BJ (cell line): ENCODE results near the gene AHRR. TPM values are rescaled to one million over a fixed set of nuclear protein-coding genes. Genes with fewer than 3 reads are reported as not detected.

Source experiments
- CTCF ChIA-PET: fragments of 350-600 bp; formaldehyde crosslinking; extraction: SDS; loops from one replicate; lab custom pipeline; 2021; ENCODE audit warnings: antibody characterized with exemption, inconsistent platforms; lab: Yijun Ruan, JAX
- POLR2A ChIA-PET: fragments of 300-600 bp; sonication (Branson Sonifier 250); formaldehyde crosslinking; extraction: SDS; loops from one replicate; lab custom pipeline; 2021; ENCODE audit warnings: antibody characterized with exemption; lab: Charles Lee
- DNase-seq: peaks from one replicate; pipeline ENCODE4 v3.0.0-alpha.2; 2011; ENCODE audit warnings: low read depth
- H3K27me3 ChIP-seq: 2 replicates; pipeline ENCODE4 v1.6.0; 2011; ENCODE audit warnings: low read length; ENCODE audit not compliant: control insufficient read depth, insufficient read depth
- H3K36me3 ChIP-seq: 2 replicates; pipeline ENCODE4 v1.5.1; 2011; ENCODE audit warnings: low read length; ENCODE audit not compliant: control insufficient read depth, insufficient read depth
- H3K4me3 ChIP-seq: 2 replicates; pipeline ENCODE4 v1.5.1; 2011; ENCODE audit warnings: low read depth, mild to moderate bottlenecking, control low read depth, low read length
- polyA plus RNA-seq: library from polyadenylated mRNA; depleted of rRNA; stranded (reverse); fragments of >200 nt; gene quantifications from 2 replicates; pipeline ENCODE4 v1.2.3, GENCODE V29; 2011
- TF ChIP-seq, protein P1 (sequence below): IDR thresholded peaks from 2 replicates; pipeline ENCODE4 v1.5.1; 2011; ENCODE audit warnings: low read depth, mild to moderate bottlenecking, control low read depth, inconsistent platforms, low read length, moderate library complexity; ENCODE audit not compliant: insufficient read depth

The AHRR gene
- polyA plus RNA-seq, 1 experiment = 36.4 TPM

GRCh38 chr5:478982-479535 is 157.5 kb downstream of the AHRR start:
- Histone ChIP-seq H3K27me3 (no peaks in the 10 kb centered on the region), H3K36me3 (no peaks in the 10 kb centered on the region), H3K4me3 (no peak overlapping the region)
- TF ChIP-seq, protein P1, sequence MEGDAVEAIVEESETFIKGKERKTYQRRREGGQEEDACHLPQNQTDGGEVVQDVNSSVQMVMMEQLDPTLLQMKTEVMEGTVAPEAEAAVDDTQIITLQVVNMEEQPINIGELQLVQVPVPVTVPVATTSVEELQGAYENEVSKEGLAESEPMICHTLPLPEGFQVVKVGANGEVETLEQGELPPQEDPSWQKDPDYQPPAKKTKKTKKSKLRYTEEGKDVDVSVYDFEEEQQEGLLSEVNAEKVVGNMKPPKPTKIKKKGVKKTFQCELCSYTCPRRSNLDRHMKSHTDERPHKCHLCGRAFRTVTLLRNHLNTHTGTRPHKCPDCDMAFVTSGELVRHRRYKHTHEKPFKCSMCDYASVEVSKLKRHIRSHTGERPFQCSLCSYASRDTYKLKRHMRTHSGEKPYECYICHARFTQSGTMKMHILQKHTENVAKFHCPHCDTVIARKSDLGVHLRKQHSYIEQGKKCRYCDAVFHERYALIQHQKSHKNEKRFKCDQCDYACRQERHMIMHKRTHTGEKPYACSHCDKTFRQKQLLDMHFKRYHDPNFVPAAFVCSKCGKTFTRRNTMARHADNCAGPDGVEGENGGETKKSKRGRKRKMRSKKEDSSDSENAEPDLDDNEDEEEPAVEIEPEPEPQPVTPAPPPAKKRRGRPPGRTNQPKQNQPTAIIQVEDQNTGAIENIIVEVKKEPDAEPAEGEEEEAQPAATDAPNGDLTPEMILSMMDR = no peak
- ChIA-PET CTCF (no interaction called here), POLR2A (no interaction called here)
- DNase-seq = no peak

DNA sequence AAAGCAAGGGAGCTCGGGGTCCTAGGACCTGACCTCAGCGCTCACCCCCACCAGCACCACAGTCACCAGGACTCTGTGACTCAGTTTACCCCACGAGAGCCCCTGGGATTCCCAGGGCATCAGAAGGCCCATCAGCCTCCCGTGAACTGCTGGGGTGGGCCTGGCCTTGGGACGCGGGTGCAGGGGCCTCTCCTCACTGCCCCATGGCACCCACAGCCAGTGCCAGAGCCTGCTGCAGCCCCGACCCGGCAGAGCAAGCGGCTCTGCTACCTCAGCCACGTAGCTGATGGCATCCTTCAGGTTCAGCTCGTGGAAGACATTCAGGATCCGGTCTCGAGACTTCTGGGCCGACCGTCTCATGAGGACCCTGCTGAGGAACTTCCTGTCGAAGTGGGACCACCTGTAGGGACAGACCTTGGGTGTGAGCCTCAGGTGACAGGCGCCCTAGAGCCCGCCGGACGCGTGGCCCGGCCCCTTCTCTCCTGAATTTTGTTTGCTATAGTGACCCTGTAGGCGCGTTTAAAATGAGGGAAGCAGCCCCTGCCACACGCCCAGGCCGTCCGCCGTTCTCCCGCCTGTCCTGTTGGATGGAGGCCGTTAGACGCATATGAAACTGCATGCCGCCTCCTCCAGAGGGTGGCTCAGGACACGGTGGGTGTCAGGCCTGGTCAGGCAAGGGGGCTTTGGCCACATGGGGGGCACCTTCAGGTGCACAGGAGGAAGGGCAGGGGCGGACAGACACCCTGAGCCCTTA is 158.2 kb downstream of the AHRR start:
- ChIA-PET CTCF (no interaction called here), POLR2A (no interaction called here)
- Histone ChIP-seq H3K4me3 (no peak overlapping the region), H3K27me3 (no peaks in the 10 kb centered on the region), H3K36me3 (no peaks in the 10 kb centered on the region)
- no peak for DNase-seq
- TF ChIP-seq, protein P1 = no peak

DNA sequence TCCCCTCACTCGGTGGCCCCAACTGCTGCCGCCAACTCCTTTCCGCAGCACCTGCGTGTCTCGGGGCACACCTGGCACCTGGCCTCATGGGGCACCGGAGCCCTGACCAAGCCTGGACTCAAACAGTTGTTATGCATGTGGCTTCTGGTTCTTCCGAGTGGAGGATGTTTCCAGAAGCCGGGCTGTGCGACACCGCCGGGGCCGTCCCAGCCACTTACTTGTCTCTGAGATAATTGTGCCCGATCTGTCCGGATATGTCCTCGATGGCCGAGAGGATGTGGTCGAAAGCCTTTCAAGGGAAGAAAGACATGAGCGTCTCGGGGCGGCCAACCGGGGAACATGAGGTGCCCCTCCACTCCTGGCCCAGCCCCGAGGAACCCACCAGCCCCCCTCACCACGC is 159.8 kb downstream of the AHRR start:
- CTCF ChIA-PET = no interaction called here
- TF ChIP-seq, protein P1 = no peak
- POLR2A ChIA-PET = no interaction called here
- no peaks in the 10 kb centered on the region for H3K27me3 ChIP-seq
- H3K4me3 ChIP-seq = no peak overlapping the region
- no peak for DNase-seq
- H3K36me3 ChIP-seq = no peaks in the 10 kb centered on the region

DNA sequence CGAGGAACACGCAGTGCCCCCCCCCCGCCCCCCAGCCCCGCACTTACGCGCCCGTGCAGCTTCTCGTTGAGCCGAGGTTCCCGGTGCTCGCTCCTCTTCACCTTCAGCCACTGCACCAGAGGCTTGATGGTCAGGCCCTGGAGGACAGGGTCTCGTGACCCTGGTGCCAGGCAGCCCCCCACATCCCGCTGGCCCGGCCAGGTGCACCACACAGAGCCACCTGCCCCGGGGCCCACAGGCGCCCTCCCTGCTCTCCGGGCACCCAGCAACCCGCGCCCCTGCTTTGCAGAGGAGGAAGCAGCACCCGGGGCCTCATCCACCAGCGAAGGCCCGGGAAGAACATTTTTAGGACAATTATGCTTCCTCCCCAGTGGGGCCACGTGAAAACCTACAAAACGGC is 160.5 kb downstream of the AHRR start:
- H3K36me3 ChIP-seq = no peaks in the 10 kb centered on the region
- no peaks in the 10 kb centered on the region for H3K27me3 ChIP-seq
- no peak for DNase-seq
- CTCF ChIA-PET = no interaction called here
- TF ChIP-seq, protein P1 = no peak
- POLR2A ChIA-PET = no interaction called here
- H3K4me3 ChIP-seq = no peak overlapping the region

DNA sequence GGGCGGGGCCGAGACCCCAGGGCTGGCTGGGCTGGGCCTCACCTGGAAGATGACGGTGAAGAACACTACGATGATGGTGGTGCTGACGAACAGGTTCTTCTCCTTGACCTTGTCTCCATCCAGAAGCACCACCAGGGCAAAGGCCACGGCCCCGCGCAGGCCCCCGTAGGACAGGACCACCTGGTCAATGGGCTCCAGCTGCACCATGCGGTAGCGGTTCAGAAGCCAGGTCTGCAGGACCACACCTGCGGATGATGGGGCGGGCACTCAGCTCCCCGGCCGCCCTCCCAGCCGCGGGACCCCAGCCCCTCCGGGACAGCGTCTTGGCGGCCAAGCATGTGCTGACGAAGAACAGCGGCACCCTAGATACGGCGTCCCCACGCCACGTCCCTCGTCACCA is 161.0 kb downstream of the AHRR start:
- DNase-seq = no peak
- TF ChIP-seq, protein P1 = no peak
- CTCF ChIA-PET = no interaction called here
- no peak overlapping the region for H3K4me3 ChIP-seq
- POLR2A ChIA-PET = no interaction called here
- H3K27me3 ChIP-seq = no peaks in the 10 kb centered on the region
- no peaks in the 10 kb centered on the region for H3K36me3 ChIP-seq
